Measurements from ENCODE around the gene ENDOD1.

GRCh38 chr11:95161248-95161647, 71.6 kb downstream of the ENDOD1 start:
- no peak for TF ChIP-seq CTCF (IDR thresholded peaks at IDR 0.05)
- TF ChIP-seq POLR2A (IDR thresholded peaks at IDR 0.05), result no peak
